ENCODE results near the gene ELL.
"Not testable (repeated sequence)": the region's sequence is repeated elsewhere in the genome, so short reads cannot be mapped to it uniquely, and the experiment has no call there.

The ELL gene

DNA sequence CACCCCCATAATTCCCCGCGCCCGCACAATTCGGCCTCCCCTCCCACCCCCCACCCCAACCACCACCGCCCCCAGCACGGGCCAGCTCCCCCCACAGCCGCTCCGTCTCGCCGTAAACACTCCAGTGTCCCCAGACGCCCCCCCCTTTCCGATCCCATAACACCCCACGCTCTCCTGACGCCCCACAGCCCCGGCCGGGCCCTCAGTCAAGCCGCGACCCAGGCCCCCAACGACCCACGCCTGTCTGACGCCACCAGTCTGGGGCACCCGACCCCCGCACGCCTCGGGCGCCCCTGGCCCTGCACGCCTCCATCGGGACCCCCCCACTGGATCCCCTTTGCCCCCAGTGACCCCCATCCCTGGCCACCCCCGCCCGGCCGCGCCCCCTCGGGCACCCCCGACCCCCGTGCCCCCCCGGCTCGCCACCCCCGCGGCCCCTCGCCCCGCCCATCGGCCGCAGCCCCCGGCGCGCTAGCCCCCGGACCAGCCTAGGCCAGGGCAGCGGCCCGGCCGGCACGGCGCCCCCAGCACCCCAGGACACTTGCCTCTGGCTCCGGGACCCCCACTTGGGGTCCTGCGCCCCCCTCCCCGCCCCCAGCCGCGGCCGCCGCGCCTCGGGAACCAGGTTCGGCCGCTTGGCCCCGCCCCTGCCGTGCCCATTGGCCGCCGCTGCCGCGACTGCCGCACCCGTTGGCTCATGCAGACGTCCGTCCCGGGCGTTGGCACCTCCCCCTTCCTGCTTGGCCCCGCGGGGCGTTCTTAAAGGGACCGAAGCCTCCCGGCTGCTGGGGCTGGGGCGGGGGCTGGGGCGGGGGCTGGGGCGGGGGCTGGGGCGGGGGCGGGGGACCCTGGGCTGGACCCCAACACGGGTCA is 21.3 kb upstream of the ELL start, which contains the start of gene FKBP8:
Gene FKBP8, minus strand, starts transcription at position 633 of the 873 bp plus-strand sequence. CDS start 1,603 bp downstream, outside the sequence.
- peaks cover 6% of the 10 kb centered on the region for H3K4me1 ChIP-seq (ENCODE audit: control insufficient read depth, insufficient read depth, low read length)
- no peaks in the 10 kb centered on the region for H3K27me3 ChIP-seq (ENCODE audit: control insufficient read depth, insufficient read depth, low read length)
- H3K9me3 ChIP-seq (ENCODE audit: control insufficient read depth, insufficient read depth, low read depth, low read length), result no peaks in the 10 kb centered on the region
- H3K36me3 ChIP-seq (ENCODE audit: control insufficient read depth, insufficient read depth, low read length), result peaks cover 35% of the 10 kb centered on the region
- no peak within 1 kb of the TSS for H3K27ac ChIP-seq (ENCODE audit: low read depth, low read length)
- H3K9ac ChIP-seq (ENCODE audit: low read length), result peak within 1 kb of the TSS; percentile 55
- H3K4me3 ChIP-seq (ENCODE audit: low read depth, low read length), result peak within 1 kb of the TSS; percentile 84

- H3K27ac ChIP-seq (ENCODE audit: low read depth, low read length), result no peak overlapping the region
These were observed 20.4 kb upstream of the ELL start for GRCh38 chr19:18541992-18542940.

GRCh38 chr19:18541258-18541991 is 19.6 kb upstream of the ELL start:
- Histone ChIP-seq H3K36me3 (ENCODE audit: control insufficient read depth, insufficient read depth, low read length) (peaks cover 53% of the 10 kb centered on the region), H3K27ac (ENCODE audit: low read depth, low read length) (no peak overlapping the region), H3K4me3 (ENCODE audit: low read depth, low read length) (no peak overlapping the region), H3K4me1 (ENCODE audit: control insufficient read depth, insufficient read depth, low read length) (peaks cover 6% of the 10 kb centered on the region), H3K27me3 (ENCODE audit: control insufficient read depth, insufficient read depth, low read length) (no peaks in the 10 kb centered on the region), H3K9me3 (ENCODE audit: control insufficient read depth, insufficient read depth, low read depth, low read length) (no peaks in the 10 kb centered on the region), H3K9ac (ENCODE audit: low read length) (no peak overlapping the region)

More at GRCh38 chr19:18541992-18542940, 20.4 kb upstream of the ELL start:
- Histone ChIP-seq H3K4me1 (ENCODE audit: control insufficient read depth, insufficient read depth, low read length) (peaks cover 6% of the 10 kb centered on the region), H3K9me3 (ENCODE audit: control insufficient read depth, insufficient read depth, low read depth, low read length) (no peaks in the 10 kb centered on the region), H3K36me3 (ENCODE audit: control insufficient read depth, insufficient read depth, low read length) (peaks cover 44% of the 10 kb centered on the region), H3K4me3 (ENCODE audit: low read depth, low read length) (peak overlapping the region; percentile 84), H3K9ac (ENCODE audit: low read length) (peak overlapping the region; percentile 45), H3K27me3 (ENCODE audit: control insufficient read depth, insufficient read depth, low read length) (no peaks in the 10 kb centered on the region)

DNA sequence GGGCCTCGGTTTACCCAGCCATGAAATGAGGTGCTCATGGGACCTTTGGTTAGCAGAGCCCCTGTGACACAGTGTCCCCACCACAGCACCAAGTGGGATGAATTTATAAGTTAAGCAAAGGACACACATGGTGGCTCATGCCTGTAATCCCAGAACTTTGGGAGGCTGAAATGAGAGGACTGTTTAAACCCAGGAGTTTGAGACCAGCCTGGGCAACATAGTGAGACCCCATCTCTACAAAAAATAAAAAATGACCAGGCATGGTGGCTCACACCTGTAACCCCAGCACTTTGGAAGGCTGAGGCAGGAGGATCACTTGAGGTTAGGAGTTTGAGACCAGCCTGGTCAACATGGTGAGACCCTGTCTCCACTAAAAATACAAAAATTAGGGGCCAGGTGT is 18.3 kb upstream of the ELL start:
- not testable (repeated sequence) for H3K4me3 ChIP-seq (ENCODE audit: low read depth, low read length); H3K9ac ChIP-seq (ENCODE audit: low read length)

GRCh38 chr19:18539372-18539771 is 17.5 kb upstream of the ELL start:
- peaks cover 4% of the 10 kb centered on the region for H3K4me1 ChIP-seq (ENCODE audit: control insufficient read depth, insufficient read depth, low read length)
- no peak overlapping the region for H3K4me3 ChIP-seq (ENCODE audit: low read depth, low read length)
- H3K9me3 ChIP-seq (ENCODE audit: control insufficient read depth, insufficient read depth, low read depth, low read length), result no peaks in the 10 kb centered on the region
- H3K27ac ChIP-seq (ENCODE audit: low read depth, low read length), result no peak overlapping the region
- H3K27me3 ChIP-seq (ENCODE audit: control insufficient read depth, insufficient read depth, low read length), result no peaks in the 10 kb centered on the region
- H3K9ac ChIP-seq (ENCODE audit: low read length), result no peak overlapping the region
- H3K36me3 ChIP-seq (ENCODE audit: control insufficient read depth, insufficient read depth, low read length), result peaks cover 67% of the 10 kb centered on the region

More for the DNA sequence above, 18.3 kb upstream of the ELL start:
- H3K27me3 ChIP-seq (ENCODE audit: control insufficient read depth, insufficient read depth, low read length); H3K4me1 ChIP-seq (ENCODE audit: control insufficient read depth, insufficient read depth, low read length); H3K9me3 ChIP-seq (ENCODE audit: control insufficient read depth, insufficient read depth, low read depth, low read length); H3K27ac ChIP-seq (ENCODE audit: low read depth, low read length): not testable (repeated sequence)
- peaks cover 63% of the 10 kb centered on the region for H3K36me3 ChIP-seq (ENCODE audit: control insufficient read depth, insufficient read depth, low read length)

DNA sequence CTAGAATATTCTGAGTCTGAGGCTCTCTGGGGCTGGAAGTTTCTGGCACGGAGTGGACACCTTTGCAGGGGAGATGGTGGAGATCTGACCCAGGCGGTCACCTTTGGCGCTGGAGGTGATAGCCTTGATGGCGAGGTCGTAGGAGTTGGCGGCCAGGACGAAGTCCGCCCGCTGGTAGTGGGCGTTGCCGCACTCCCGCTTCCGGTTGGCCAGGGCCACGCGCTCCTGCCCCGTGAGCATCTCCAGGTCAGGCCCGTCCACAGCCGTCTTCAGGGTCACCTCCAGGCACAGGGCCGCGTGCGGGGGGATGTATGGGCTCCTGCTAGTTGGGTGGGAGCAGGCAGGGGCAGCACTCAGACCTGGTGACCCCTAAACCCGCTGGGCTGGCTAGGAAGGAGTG is 16.2 kb upstream of the ELL start:
- H3K36me3 ChIP-seq (ENCODE audit: control insufficient read depth, insufficient read depth, low read length), result peaks cover 71% of the 10 kb centered on the region
- H3K4me3 ChIP-seq (ENCODE audit: low read depth, low read length), result no peak overlapping the region
- H3K9ac ChIP-seq (ENCODE audit: low read length), result no peak overlapping the region
- no peak overlapping the region for H3K27ac ChIP-seq (ENCODE audit: low read depth, low read length)
- H3K27me3 ChIP-seq (ENCODE audit: control insufficient read depth, insufficient read depth, low read length), result no peaks in the 10 kb centered on the region
- no peaks in the 10 kb centered on the region for H3K9me3 ChIP-seq (ENCODE audit: control insufficient read depth, insufficient read depth, low read depth, low read length)
- H3K4me1 ChIP-seq (ENCODE audit: control insufficient read depth, insufficient read depth, low read length), result no peaks in the 10 kb centered on the region

DNA sequence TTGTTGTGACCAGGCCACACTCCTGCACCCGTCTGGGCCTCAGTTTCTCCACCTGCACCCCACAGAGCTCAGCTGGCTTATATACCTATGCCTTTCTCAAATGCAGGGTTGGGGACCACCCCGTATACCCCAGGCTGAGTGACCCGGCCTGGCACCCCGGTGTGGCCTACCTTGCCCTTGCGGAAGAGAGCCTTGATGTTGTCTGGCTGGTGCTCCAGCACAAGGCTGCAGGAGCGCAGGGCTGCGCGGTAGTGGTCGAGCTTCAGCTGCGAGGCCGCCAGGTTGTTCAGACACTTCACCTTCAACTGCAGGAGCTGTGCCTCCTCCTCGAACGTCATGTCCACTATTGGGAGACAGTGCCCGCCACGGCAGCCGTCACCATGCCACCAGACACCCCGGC is 15.6 kb upstream of the ELL start:
- no peaks in the 10 kb centered on the region for H3K27me3 ChIP-seq (ENCODE audit: control insufficient read depth, insufficient read depth, low read length)
- H3K36me3 ChIP-seq (ENCODE audit: control insufficient read depth, insufficient read depth, low read length), result peaks cover 78% of the 10 kb centered on the region
- H3K9me3 ChIP-seq (ENCODE audit: control insufficient read depth, insufficient read depth, low read depth, low read length), result no peaks in the 10 kb centered on the region
- no peak overlapping the region for H3K4me3 ChIP-seq (ENCODE audit: low read depth, low read length)
- H3K4me1 ChIP-seq (ENCODE audit: control insufficient read depth, insufficient read depth, low read length), result no peaks in the 10 kb centered on the region
- no peak overlapping the region for H3K9ac ChIP-seq (ENCODE audit: low read length)
- no peak overlapping the region for H3K27ac ChIP-seq (ENCODE audit: low read depth, low read length)

DNA sequence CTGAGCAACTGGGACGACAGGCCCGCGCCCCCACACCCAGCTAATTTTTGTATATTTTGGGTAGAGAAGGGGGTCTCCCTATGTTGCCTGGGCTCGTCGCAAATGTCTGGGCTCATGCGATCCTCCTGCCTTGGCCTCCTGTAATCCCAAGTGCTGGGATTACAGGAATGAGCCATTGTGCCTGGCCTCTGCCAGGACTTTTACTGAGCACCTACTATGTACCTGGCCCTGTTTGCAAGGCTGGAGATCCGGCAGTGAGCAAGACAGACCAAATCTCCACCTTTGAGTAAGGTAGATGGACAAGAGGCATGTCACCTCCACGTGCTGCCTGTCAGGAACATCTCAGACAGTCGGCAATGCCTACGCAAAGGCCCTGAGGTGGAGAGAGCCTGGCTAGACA is 14.6 kb upstream of the ELL start:
- Histone ChIP-seq H3K9ac (ENCODE audit: low read length) (no peak overlapping the region), H3K4me1 (ENCODE audit: control insufficient read depth, insufficient read depth, low read length) (no peaks in the 10 kb centered on the region), H3K9me3 (ENCODE audit: control insufficient read depth, insufficient read depth, low read depth, low read length) (no peaks in the 10 kb centered on the region), H3K27me3 (ENCODE audit: control insufficient read depth, insufficient read depth, low read length) (no peaks in the 10 kb centered on the region), H3K27ac (ENCODE audit: low read depth, low read length) (no peak overlapping the region), H3K36me3 (ENCODE audit: control insufficient read depth, insufficient read depth, low read length) (peaks cover 79% of the 10 kb centered on the region), H3K4me3 (ENCODE audit: low read depth, low read length) (no peak overlapping the region)

- H3K36me3 ChIP-seq (ENCODE audit: control insufficient read depth, insufficient read depth, low read length), result peaks cover 53% of the 10 kb centered on the region
- H3K4me3 ChIP-seq (ENCODE audit: low read depth, low read length), result no peak overlapping the region
- H3K4me1 ChIP-seq (ENCODE audit: control insufficient read depth, insufficient read depth, low read length), result no peaks in the 10 kb centered on the region
- no peaks in the 10 kb centered on the region for H3K9me3 ChIP-seq (ENCODE audit: control insufficient read depth, insufficient read depth, low read depth, low read length)
- no peaks in the 10 kb centered on the region for H3K27me3 ChIP-seq (ENCODE audit: control insufficient read depth, insufficient read depth, low read length)
- no peak overlapping the region for H3K9ac ChIP-seq (ENCODE audit: low read length)
- H3K27ac ChIP-seq (ENCODE audit: low read depth, low read length), result no peak overlapping the region
These were observed 11.2 kb upstream of the ELL start for GRCh38 chr19:18533058-18533457.

DNA sequence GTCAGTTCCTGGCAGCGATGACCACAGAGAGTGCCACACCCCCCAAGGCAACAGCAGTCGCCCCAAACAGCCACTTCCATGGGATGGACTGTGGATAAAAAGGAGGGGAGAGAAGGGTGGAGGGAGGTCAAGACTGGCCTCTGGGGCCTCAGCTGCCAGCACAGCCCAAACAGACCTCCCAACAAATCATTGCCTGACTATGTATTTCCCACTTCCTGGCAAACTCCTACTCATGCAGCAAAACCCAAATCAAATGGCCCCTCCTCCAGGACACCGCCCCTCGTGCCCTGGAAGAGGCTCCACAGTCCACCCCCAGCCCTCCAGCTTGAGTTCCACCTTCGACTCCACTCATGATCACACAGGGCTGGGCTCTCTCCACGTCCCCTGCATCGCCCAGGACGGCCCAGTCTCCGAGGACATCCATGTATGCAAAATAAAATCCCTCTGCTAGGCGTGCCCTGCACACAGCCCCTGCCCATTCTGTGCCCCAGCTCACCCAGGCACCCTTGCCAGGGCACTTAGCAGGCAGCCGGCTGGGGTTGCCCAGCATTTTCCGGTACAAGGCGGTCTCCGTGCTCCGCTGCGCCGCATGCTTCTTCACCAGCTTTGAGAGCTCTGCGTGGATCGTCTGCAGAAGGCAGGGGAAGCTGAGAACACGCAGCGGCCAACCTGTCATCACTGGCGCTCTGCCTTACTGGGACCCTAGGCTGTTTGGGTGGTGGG is 10.5 kb upstream of the ELL start:
- Histone ChIP-seq H3K36me3 (ENCODE audit: control insufficient read depth, insufficient read depth, low read length) (peaks cover 46% of the 10 kb centered on the region), H3K9ac (ENCODE audit: low read length) (no peak overlapping the region), H3K9me3 (ENCODE audit: control insufficient read depth, insufficient read depth, low read depth, low read length) (no peaks in the 10 kb centered on the region), H3K27ac (ENCODE audit: low read depth, low read length) (no peak overlapping the region), H3K27me3 (ENCODE audit: control insufficient read depth, insufficient read depth, low read length) (no peaks in the 10 kb centered on the region), H3K4me3 (ENCODE audit: low read depth, low read length) (no peak overlapping the region), H3K4me1 (ENCODE audit: control insufficient read depth, insufficient read depth, low read length) (no peaks in the 10 kb centered on the region)
